A172 (cell line): ENCODE results near the gene FABP2. TPM values are rescaled to one million over a fixed set of nuclear protein-coding genes. Genes with fewer than 3 reads are reported as not detected.
"Not testable (repeated sequence)": the region's sequence is repeated elsewhere in the genome, so short reads cannot be mapped to it uniquely, and the experiment has no call there.

Experiments used
- DNase-seq: peaks from one replicate; pipeline ENCODE4 v3.0.0-alpha.2; 2015; ENCODE audit warnings: low spot score
- total RNA-seq: library from RNA; depleted of rRNA; stranded (reverse); fragments of >200 nt; shearing (Covaris generic); gene quantifications from 2 replicates; pipeline ENCODE4 v1.2.3, GENCODE V29; 2014

The FABP2 gene
- total RNA-seq, 1 experiment from 2014 or later, result not detected

- DNase-seq, result no peak
Observed at GRCh38 chr4:119310826-119311225, 11.1 kb downstream of the FABP2 start.

DNA sequence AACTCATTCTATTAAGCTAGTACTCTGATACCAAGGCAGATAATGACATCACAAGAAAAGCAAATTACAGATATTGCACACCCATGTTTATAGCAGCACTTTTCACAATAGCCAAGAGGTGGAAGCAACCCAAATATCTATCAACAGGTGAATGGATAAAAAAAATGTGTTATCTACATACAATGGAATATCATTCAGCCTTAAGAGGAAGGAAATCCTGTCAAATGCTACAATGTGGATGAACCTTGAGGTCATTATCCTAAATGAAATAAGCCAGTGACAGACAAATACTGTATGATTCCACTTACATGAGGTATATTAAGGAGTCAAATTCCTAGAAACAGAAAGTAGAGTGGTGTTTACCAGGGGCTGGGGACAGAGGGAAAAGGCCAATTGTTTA lies 14.3 kb downstream of the FABP2 start:
- no peak for DNase-seq

- no peak for DNase-seq
Observed at GRCh38 chr4:119304431-119304830, 17.5 kb downstream of the FABP2 start.

DNA sequence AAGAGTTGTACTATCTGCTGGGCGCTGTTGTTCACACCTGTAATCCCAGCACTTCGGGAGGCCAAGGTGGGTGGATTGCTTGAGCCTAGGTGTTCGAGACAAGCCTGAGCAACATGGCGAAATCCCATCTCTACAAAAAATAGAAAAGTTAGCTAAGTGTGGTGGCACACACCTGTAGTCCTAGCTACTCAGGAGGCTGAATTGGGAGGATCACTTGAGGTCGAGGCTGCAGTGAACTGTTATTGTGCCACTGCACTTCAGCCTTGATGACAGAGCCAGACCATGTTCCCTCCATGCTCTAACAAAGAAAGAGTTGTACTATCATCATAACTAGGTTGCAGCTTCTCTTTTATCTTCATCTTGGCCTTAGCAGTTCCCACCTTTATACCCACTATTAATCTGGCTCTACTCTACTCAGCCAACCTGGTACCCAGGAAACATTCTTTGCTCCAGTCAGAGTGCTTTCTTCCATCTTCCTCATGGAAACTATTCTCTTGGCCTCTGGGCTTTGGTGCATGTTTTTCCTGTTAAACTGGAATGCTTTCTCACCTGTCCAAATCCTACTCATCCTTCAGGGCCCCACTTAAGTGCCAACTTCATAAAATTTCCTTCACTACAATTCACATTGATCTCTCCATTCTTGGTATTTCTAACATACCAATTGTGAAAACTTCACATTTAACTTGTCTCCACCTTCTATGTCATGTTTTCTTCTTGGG lies 18.2 kb downstream of the FABP2 start:
- DNase-seq, result no peak

DNA sequence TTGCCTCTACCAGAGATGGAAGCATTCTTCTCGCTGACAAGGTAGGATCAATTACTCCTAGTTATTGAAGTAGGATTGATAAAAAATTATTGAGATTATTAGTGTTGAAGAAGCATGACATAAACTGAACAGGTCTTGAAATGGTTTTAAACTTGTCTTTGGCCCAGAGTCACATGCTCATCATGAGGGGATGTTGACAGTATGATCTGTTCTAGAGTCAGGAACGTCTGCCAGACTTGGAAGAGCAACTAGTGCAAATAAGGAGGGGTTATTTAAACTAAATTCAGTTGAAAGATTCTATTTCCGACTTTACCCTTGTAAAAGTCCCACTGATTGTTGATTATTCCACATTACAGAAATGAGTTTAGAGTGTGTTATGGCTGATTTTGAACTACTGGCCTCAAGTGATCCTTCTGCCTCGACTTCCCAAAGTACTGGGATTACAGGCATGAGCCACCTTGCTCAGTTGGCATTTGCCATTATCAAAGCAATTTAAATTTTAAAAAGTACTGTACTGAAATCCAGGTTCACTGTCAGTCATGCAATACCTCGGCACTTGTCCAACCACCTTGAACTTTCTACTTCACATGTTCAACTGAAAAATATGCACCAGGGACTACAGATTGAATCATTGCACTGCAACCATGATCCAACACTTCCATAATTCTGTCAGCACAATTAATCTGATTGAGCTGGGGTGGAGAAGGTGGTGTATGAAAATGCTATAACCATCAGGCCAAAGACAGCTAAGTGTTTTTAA lies 19.7 kb downstream of the FABP2 start:
- DNase-seq, result no peak

DNA sequence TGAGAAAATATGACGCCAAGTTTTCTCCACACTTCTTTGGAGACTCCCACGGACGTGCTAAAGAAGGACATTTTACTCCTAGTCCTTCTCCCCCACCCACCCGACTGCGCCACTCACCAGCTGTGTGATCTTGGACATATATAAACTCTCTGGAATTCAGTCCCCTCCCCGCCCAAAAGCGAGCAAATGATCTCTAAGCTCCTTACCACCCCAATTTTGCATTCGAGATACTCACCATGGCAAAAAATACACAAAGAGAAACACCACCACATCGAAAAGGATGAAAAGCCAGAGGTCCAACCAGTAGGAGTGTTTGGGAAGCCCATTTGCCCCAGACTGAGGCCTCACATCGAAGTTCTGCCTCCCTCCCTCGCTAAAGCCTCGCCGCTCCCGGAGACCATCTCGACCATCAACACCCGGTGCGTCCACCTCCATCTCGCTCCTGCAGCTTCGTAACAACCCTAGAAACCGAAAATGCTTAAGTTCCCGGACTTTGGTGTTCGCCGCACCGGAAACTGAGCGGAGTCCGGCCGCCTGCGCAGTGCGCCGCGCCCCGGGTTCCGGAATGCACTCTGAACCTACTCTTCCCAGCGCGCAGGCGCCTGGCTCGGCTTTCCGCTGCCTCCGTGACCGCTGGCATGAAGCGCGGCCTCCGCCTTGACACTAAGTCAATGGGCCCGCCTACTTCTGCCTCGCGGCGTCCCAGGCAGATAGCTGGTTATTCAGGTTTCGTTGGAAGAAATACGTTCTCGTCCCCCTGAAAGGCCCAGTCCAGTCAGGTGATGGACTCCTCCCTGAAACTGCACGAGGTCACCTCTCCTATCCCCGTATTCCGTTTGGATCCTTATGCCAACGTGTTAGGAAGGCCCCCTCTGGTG lies 21.6 kb downstream of the FABP2 start:
- DNase-seq, result peak; percentile 72

DNA sequence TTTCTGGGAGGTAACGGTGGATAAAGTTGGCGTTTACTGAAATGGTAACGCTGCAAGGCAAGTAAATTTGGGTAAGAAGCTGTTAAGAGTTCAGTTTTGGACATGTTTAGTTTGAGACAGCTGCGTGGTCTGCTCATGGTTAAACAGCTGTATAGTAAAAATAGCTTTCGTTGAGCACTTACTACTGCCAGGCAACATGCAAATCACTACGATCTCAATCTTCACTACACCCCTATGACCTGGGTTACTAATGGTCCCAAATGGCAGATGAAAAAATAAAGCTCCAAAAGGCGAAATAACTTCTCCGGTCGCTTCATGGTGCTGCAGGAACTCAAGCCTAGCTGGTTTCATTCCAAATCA lies 22.2 kb downstream of the FABP2 start:
- DNase-seq, result no peak

DNA sequence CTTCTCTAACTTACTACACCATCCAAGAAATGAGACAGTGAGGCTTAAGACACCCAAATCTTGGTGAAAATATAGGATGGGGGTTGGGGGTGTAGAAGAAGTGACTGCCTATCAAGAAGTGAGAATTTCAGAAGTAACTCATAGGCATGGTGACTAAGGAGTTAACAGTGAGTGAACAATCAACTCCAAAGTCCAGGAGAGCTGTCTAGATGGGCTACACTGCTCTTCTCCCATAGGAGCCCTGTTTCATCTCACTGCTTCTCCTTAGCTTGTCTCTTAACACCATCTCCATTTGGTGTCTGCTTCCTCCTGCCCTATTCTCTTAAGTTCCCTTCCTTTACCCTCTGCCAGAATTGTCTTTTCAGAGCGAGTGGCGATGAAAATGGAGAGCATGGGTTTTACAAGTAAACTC lies 22.7 kb downstream of the FABP2 start:
- DNase-seq, result peak; percentile 5

DNA sequence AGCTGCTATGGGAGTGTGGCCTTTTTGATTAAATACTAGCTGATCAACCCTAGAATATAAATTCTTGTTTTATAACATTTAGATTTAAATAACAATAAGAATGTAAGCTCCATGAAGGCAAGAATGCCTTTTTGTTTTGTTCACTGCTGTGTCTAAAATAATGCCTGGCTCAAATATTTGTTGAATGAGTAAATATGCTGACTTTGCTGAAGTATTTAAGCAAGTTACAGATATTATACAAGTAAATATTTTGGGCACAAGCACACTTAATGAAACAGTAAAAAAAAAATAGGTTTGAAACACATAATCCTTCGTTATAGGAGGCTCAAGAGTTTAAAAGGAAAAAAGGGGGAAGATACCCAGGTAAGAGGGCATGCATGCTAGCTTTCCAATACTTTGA lies 24.1 kb downstream of the FABP2 start:
- DNase-seq, result no peak

- no peak for DNase-seq
Observed at GRCh38 chr4:119296356-119296755, 25.6 kb downstream of the FABP2 start.

DNA sequence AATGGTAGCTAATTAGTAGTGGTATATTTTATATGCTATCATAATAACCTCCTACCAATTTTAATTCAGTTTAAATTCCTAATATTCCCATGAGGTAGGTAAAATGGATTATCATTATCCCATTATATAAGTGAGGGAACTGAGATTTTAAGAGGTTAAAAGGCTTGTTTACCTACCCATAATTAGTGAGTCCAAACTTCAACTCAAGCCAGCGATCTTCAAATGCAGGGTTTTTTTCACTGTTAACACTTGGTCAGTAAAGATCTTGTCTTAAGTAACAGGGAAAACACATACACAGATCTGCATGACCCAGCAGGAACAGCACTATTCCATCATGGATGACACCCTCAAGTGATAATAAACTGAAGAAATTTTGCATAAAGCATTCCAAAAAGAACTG lies 31.3 kb downstream of the FABP2 start:
- DNase-seq, result no peak

DNA sequence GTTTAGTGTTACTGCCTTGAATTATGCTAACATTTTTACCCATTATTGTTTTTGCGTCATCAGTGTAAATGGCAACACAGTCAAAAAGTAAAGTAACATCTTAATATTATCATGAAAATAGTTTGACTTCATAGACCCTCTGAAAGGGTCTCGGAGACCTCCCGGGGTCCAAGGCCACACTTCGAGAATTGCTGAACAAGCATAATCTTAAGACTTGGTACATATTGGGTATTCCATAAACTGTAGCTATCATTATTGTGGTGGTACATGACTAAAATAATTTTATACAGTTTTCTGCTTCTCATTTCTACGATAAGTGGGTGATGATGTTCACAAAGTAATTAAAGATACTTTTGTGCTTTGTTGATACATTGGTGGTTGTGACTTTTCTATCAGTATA lies 32.6 kb downstream of the FABP2 start:
- DNase-seq, result no peak

DNA sequence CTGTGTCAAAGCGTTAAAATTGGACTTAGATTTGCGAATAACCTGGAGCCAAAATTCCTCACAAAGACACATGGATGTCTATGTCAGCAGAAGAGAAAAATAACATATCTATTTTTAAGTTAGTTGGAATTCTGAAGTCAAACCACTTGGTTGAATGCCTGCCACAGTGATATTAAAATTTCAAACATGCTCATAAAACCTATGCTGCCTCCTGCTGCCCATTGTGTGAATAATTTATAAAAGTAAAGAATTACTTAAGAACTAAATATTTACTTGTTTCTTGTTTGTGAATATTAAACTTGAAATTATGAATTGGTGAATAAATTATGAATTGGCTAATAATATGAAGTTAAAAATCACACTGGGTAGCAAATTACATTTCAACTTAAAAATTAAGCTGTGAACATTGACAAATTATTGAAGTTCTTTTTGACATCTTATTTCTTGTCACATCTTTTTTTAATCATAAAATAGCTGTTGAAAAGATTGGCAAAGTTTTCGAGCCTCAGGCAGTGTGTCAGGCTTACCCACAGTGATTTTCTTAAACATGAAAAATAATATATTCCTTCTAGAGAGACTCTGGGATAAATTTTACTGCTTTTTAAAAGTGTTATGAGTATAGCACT lies 35.4 kb downstream of the FABP2 start:
- DNase-seq, result peak; percentile 35

GRCh38 chr4:119284876-119285780 lies 36.8 kb downstream of the FABP2 start:
- peak; percentile 3 for DNase-seq

- DNase-seq, result no peak
Observed at GRCh38 chr4:119281393-119281792, 40.5 kb downstream of the FABP2 start.

- DNase-seq, result not testable (repeated sequence)
Observed at GRCh38 chr4:119279945-119280344, 42.0 kb downstream of the FABP2 start.

DNA sequence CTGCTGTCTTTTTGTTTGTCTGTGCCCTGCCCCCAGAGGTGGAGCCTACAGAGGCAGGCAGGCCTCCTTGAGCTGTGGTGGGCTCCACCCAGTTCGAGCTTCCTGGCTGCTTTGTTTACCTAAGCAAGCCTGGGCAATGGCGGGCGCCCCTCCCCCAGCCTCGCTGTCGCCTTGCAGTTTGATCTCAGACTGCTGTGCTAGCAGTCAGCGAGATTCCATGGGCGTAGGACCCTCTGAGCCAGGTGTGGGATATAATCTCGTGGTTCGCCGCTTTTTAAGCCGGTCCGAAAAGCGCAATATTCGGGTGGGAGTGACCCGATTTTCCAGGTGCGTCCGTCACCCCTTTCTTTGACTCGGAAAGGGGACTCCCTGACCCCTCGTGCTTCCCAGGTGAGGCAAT lies 42.4 kb downstream of the FABP2 start:
- DNase-seq, result not testable (repeated sequence)

- no peak for DNase-seq
Observed at GRCh38 chr4:119271361-119272085, 50.4 kb downstream of the FABP2 start.

DNA sequence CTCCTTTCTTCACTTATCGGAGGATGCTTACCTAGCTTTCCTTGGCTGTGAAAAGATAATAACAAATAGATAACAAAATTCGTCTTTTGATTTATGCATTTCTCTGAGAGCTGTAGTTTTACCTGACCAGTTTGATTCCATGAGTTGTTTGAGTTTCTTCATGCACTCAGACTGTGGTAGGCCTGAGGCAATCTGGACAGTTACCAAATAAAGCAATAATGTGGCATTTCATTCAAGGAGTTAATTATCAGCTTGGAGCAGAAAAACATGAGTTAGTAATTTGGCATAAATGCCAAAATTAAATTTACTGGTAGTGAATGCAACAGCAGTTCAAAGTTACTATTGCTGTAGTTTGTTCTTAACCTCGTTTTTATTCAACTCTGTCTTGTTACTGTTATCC lies 53.5 kb downstream of the FABP2 start:
- no peak for DNase-seq
